Activated B cell treated with CpG ODN at 0.5 μM for 24 hours (primary cell): ENCODE results near the gene SCNN1A. TPM values are rescaled to one million over a fixed set of nuclear protein-coding genes. Genes with fewer than 3 reads are reported as not detected.

Experiments
- ATAC-seq: fragments of 200-7000 bp; cut with Tn5 transposase; one replicate; pipeline ENCODE4 v1.10.0; 2021; ENCODE audit warnings: low read depth, mild to moderate bottlenecking, moderate library complexity
- CTCF ChIA-PET: fragments of 350-600 bp; sonication (Branson Sonifier 250); formaldehyde crosslinking; loops from one replicate; lab custom pipeline; 2021; ENCODE audit warnings: antibody characterized with exemption; lab: Charles Lee
- POLR2A ChIA-PET: fragments of 350-600 bp; sonication (Branson Sonifier 250); formaldehyde crosslinking; loops from one replicate; lab custom pipeline; 2021; ENCODE audit warnings: antibody characterized with exemption; lab: Charles Lee
- DNase-seq: peaks from one replicate; pipeline ENCODE4 v3.0.0; 2022
- H3K27ac Mint-ChIP-seq: one replicate; pipeline ENCODE4 v1.8.0; 2020; ENCODE audit warnings: mixed read lengths
- H3K27me3 Mint-ChIP-seq: one replicate; pipeline ENCODE4 v1.8.0; 2021; ENCODE audit warnings: mixed read lengths
- H3K36me3 Mint-ChIP-seq: one replicate; pipeline ENCODE4 v1.8.0; 2021; ENCODE audit warnings: low read depth, mixed read lengths
- H3K4me1 Mint-ChIP-seq: one replicate; pipeline ENCODE4 v1.8.0; 2021; ENCODE audit warnings: mixed read lengths
- H3K4me3 Mint-ChIP-seq: one replicate; pipeline ENCODE4 v1.8.0; 2020; ENCODE audit warnings: mild to moderate bottlenecking, mixed read lengths
- H3K9me3 Mint-ChIP-seq: one replicate; pipeline ENCODE4 v1.8.0; 2020; ENCODE audit warnings: mixed read lengths
- intact Hi-C: fragments of 100-400 bp; cut with micrococcal nuclease; formaldehyde crosslinking; loops from one replicate; pipeline ENCODE4 v1.15.1; 2024
- total RNA-seq: library from RNA; stranded (reverse); gene quantifications from 2 replicates; pipeline ENCODE4 v1.2.3, GENCODE V29; 2022
- TF ChIP-seq, protein P1 (sequence below): fragments of 200-600 bp; IDR thresholded peaks from one replicate; pipeline ENCODE4 v1.8.0; 2022; ENCODE audit warnings: antibody characterized with exemption, mild to moderate bottlenecking

SCNN1A gene
- total RNA-seq, 1 donor from 2014 or later = not detected

DNA sequence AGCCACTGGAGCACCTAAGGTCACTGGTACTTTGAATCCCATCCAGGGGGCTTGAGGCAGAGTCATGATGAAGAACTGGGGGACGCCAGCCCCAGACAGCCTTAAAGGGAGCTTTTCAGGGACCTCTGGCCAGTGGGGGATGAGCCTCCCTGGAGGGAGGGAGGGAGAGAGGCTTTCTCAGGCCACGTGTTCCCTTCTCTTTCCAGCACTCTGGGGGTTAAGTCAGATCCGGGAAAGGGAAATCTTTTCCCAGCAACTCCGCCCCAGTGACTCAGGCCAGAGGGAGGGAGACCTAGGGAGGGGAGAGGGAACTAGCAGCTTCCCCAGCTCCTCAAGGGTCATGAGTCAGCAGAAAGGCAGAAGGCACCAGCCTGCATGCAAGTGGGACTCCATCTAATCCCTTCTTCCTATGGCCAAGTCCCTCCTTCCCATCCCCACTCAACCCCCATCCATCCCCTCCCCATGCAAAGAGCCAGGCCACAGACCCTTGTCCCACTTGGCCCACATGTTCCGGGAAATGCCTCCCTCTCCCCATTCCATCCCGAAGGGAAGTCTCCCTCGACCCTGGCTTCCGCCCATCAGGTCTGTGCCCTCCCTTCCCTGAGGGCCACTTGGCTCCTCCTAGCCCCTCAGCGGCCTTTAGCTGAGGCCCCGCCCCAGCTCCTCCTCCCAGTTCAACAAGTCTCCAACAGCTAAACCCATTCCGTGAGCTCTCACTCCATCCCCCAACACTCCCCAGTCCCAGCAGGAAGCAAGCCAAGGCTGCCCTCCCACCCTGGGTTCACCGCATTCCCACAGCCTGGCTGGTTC lies 39.1 kb downstream of the SCNN1A start:
- no peak overlapping the region for H3K27ac Mint-ChIP-seq
- no peaks in the 10 kb centered on the region for H3K36me3 Mint-ChIP-seq
- H3K27me3 Mint-ChIP-seq = peaks cover 43% of the 10 kb centered on the region
- ATAC-seq (no peak), DNase-seq (no peak)
- no peaks in the 10 kb centered on the region for H3K9me3 Mint-ChIP-seq
- TF ChIP-seq, protein P1, sequence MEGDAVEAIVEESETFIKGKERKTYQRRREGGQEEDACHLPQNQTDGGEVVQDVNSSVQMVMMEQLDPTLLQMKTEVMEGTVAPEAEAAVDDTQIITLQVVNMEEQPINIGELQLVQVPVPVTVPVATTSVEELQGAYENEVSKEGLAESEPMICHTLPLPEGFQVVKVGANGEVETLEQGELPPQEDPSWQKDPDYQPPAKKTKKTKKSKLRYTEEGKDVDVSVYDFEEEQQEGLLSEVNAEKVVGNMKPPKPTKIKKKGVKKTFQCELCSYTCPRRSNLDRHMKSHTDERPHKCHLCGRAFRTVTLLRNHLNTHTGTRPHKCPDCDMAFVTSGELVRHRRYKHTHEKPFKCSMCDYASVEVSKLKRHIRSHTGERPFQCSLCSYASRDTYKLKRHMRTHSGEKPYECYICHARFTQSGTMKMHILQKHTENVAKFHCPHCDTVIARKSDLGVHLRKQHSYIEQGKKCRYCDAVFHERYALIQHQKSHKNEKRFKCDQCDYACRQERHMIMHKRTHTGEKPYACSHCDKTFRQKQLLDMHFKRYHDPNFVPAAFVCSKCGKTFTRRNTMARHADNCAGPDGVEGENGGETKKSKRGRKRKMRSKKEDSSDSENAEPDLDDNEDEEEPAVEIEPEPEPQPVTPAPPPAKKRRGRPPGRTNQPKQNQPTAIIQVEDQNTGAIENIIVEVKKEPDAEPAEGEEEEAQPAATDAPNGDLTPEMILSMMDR = no peak
- intact Hi-C loops = loop anchor here (1.0 to 5.0 kb wide), 2 partner anchors 87 to 131 kb away; no protein-coding TSS in a partner anchor
- H3K4me1 Mint-ChIP-seq = no peaks in the 10 kb centered on the region
- H3K4me3 Mint-ChIP-seq = peak overlapping the region; percentile 29
- CTCF ChIA-PET = interaction anchor here (1.2 kb wide), 1 partner anchor 52 kb away, joined by 4 read pairs; no protein-coding TSS in a partner anchor
- POLR2A ChIA-PET = interaction anchor here (0.6 to 1.0 kb wide), 2 partner anchors 198 to 388 kb away, joined by 3 to 4 read pairs; partner anchors contain the start of genes COPS7A and GAPDH

DNA sequence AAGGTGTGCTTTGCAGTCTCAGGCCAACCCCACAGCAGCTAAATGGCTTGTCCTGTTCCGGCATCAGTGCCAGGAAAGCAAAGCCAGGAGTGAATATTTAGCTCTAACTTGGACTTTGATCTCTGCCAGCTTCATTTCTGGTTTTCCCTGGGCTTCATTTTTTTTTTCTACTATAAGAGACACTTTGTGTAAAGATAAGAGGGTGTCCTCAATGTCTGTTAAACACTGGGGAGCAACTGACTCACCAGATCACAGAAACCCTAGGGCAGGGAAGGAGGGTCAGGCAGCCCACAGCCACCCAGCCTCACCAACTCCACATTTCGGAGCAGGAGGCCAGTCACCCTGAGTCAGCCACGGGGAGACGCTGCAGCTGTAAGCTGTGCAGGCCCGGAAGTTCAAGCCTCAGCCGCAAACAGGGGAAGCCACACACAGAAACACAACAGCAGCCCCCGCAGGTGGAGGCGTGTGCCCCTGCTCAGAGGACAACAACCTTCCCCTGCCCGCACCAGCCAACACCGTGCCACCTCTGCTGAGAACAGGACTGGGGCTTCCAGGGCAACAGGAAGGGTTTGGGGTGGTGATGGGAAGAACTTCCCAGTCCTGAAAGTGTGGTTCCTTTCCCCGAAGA lies 39.8 kb downstream of the SCNN1A start:
- Mint-ChIP-seq H3K4me1 (peaks cover 5% of the 10 kb centered on the region), H3K27me3 (peaks cover 44% of the 10 kb centered on the region), H3K9me3 (no peaks in the 10 kb centered on the region), H3K36me3 (no peaks in the 10 kb centered on the region), H3K4me3 (peak overlapping the region; percentile 29), H3K27ac (no peak overlapping the region)
- ATAC-seq = peak; percentile 83
- POLR2A ChIA-PET = interaction anchor here (0.6 to 1.0 kb wide), 2 partner anchors 198 to 388 kb away, joined by 3 to 4 read pairs; partner anchors contain the start of genes COPS7A and GAPDH
- no peak for DNase-seq
- intact Hi-C loops = loop anchor here (1.0 to 5.0 kb wide), 3 partner anchors 88 to 203 kb away; no protein-coding TSS in a partner anchor
- TF ChIP-seq, protein P1 = no peak
- CTCF ChIA-PET = interaction anchor here (1.2 kb wide), 1 partner anchor 52 kb away, joined by 4 read pairs; no protein-coding TSS in a partner anchor

DNA sequence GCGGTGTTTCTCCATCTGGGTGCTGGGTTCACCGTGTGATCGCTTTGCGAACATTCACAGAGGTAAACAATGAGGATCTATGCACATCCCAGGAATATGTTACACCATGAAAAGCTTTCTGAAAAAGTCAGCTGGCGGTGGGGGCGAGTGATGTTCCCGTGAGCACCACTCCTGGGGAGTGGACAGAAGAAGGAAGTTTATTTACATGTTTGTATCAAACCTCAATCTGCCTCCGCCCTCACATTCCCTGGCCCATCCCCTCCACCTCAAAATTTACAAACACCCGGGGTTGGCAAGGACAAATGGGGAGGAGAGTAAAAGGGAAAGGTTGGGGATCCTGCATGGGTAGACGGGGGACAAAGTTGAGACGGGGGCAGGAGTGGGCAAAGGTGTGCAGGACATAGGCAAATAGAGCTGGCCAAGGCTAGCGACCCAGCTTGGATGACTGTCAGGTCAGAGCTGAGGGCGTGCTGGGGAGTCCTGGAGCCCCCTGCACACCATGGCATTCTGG lies 40.4 kb downstream of the SCNN1A start:
- TF ChIP-seq, protein P1 = no peak
- no peak overlapping the region for H3K4me3 Mint-ChIP-seq
- no peaks in the 10 kb centered on the region for H3K9me3 Mint-ChIP-seq
- H3K27me3 Mint-ChIP-seq = peaks cover 48% of the 10 kb centered on the region
- no peak overlapping the region for H3K27ac Mint-ChIP-seq
- no peaks in the 10 kb centered on the region for H3K36me3 Mint-ChIP-seq
- ChIA-PET CTCF (interaction anchor here (1.2 kb wide), 1 partner anchor 51 kb away, joined by 4 read pairs; no protein-coding TSS in a partner anchor), POLR2A (no interaction called here)
- no peak for DNase-seq
- H3K4me1 Mint-ChIP-seq = peaks cover 11% of the 10 kb centered on the region
- no peak for ATAC-seq
- intact Hi-C loops = loop anchor here (1.0 to 5.0 kb wide), 2 partner anchors 132 to 203 kb away; no protein-coding TSS in a partner anchor

DNA sequence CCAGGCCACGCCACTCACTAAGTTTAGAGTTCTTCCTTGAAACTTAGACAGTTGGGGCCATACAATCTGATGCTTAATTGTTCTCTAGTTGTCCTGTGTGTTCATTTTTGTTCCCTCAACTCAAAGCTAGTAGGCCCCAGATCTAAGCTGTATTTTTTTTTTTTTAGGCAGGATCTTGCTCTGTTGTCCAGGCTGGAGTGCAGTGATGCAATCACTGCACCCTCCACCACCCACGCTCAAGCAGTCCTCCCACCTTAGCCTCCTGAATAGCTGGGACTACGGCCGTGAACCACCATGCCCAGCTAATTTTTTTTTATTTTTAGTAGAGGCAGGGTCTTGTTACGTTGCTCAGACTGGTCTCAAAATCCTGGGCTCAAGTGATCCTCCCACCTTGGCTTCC lies 41.0 kb downstream of the SCNN1A start:
- no peak for DNase-seq
- H3K4me3 Mint-ChIP-seq = no peak overlapping the region
- TF ChIP-seq, protein P1 = no peak
- H3K36me3 Mint-ChIP-seq = no peaks in the 10 kb centered on the region
- ChIA-PET POLR2A (interaction anchor here (0.6 kb wide), 2 partner anchors 138 to 159 kb away, joined by 5 to 6 read pairs; partner anchors contain the start of gene MRPL51), CTCF (no interaction called here)
- no peak overlapping the region for H3K27ac Mint-ChIP-seq
- no peak for ATAC-seq
- H3K9me3 Mint-ChIP-seq = no peaks in the 10 kb centered on the region
- intact Hi-C loops = no loop called here
- peaks cover 15% of the 10 kb centered on the region for H3K4me1 Mint-ChIP-seq
- H3K27me3 Mint-ChIP-seq = peaks cover 48% of the 10 kb centered on the region
